ENCODE data around the gene SPSB1. TPM values are rescaled to one million over a fixed set of nuclear protein-coding genes. Genes with fewer than 3 reads are reported as not detected.
A peak's percentile ranks its signal among the peaks of the same experiment; 100 is the strongest.

SPSB1 gene
- total RNA-seq, 4 donors from 2014 or later, result 28.3 to 49.2 (median 42.1) TPM

GRCh38 chr1:9246215-9246614 lies 46.5 kb upstream of the SPSB1 start:
- no peaks in the 10 kb centered on the region for H3K9me3 ChIP-seq
- no peak for DNase-seq (ENCODE audit: low spot score in 2 of 2)
- H3K36me3 ChIP-seq, result peaks cover 22% of the 10 kb centered on the region
- no peak overlapping the region for H3K27ac ChIP-seq
- 87% methylated on average over 5 of the region's 5 CpGs for WGBS
- peaks cover 98% of the 10 kb centered on the region for H3K4me1 ChIP-seq
- H3K4me3 ChIP-seq, result no peak overlapping the region
- H3K27me3 ChIP-seq, result no peaks in the 10 kb centered on the region
- TF ChIP-seq, protein P1, sequence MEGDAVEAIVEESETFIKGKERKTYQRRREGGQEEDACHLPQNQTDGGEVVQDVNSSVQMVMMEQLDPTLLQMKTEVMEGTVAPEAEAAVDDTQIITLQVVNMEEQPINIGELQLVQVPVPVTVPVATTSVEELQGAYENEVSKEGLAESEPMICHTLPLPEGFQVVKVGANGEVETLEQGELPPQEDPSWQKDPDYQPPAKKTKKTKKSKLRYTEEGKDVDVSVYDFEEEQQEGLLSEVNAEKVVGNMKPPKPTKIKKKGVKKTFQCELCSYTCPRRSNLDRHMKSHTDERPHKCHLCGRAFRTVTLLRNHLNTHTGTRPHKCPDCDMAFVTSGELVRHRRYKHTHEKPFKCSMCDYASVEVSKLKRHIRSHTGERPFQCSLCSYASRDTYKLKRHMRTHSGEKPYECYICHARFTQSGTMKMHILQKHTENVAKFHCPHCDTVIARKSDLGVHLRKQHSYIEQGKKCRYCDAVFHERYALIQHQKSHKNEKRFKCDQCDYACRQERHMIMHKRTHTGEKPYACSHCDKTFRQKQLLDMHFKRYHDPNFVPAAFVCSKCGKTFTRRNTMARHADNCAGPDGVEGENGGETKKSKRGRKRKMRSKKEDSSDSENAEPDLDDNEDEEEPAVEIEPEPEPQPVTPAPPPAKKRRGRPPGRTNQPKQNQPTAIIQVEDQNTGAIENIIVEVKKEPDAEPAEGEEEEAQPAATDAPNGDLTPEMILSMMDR (IDR thresholded peaks at IDR 0.05), result no peak
- TF ChIP-seq POLR2A (IDR thresholded peaks at IDR 0.05) (no peak), POLR2AphosphoS5 (IDR thresholded peaks at IDR 0.05) (no peak), EP300 (IDR thresholded peaks at IDR 0.05) (no peak)

DNA sequence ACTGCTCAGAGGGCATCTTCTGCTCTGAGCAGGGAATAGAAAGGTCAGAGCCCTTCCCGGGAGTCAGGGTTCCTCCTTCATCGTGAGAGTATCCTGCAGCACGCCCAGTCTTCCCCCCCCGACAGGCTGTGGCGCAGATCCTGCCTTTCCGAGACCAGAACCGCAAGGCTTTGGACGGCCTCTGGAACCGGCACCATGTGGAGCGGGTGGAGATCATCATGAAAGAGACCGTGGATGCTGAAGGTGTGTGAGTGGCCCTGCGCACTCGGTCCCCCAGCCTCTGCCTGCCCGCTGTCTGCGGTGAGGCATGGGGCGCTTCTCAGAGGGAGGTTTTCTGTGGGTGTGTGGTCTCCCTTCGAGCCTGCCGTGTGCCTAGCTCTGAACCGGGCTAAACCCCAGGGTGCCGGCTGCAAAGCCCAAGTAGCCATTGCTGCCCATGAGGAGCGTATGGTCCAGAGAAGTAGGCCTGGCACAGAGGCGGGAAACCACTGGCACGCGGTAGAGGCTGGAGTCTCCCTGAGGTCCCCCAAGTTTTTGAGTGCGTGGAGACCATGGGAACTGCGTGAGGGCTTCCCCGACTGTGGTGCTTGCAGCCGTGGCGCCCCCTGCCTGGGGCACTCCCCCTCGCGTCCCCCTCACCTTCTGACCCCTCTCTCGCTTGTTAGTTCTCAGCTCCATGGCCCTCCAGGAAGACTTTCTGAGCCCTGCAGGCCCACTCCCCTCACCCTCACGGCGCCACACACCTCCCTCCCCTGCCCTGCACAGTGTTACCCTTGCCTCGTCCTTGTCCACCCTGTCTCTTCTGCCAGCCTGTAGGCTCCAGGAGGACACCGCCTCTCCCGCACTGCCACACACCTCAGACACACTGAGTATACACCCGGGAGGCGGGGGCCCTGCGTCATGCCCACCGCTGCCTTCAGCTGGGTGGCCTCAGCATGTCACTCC lies 45.6 kb upstream of the SPSB1 start:
- DNase-seq (ENCODE audit: low spot score in 2 of 2), result no peak
- Histone ChIP-seq H3K27ac (peak overlapping the region; percentile 73), H3K4me1 (peaks cover 94% of the 10 kb centered on the region), H3K36me3 (peaks cover 22% of the 10 kb centered on the region), H3K4me3 (peak overlapping the region; percentile 13), H3K9me3 (no peaks in the 10 kb centered on the region), H3K27me3 (no peaks in the 10 kb centered on the region)
- TF ChIP-seq, protein P1 (IDR thresholded peaks at IDR 0.05), result no peak
- TF ChIP-seq EP300 (IDR thresholded peaks at IDR 0.05) (no peak), POLR2A (IDR thresholded peaks at IDR 0.05) (no peak), POLR2AphosphoS5 (IDR thresholded peaks at IDR 0.05) (no peak)
- 74% methylated on average over 33 of the region's 41 CpGs for WGBS

DNA sequence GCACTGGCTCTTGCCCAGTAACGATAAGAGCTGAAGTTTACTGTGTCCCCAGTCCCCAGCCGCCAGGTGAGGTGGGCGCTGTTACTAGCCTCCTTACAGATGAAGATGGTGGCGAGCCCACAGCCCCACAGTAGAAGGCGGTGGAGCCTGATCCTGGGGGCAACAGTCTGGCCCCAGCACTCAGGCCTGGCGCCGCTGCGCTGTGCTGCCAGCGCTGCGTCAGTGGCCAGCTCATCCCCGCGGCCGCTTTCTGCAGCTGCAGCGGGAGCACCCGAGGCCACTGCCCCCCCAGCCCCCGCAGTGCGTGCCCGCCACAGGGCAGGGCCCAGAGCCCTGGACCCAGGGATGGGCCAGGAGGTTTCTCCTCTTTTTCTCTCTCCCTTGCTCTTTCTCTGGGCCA lies 44.8 kb upstream of the SPSB1 start:
- Histone ChIP-seq H3K9me3 (no peaks in the 10 kb centered on the region), H3K27ac (peak overlapping the region; percentile 73), H3K4me1 (peaks cover 87% of the 10 kb centered on the region), H3K4me3 (peak overlapping the region; percentile 13), H3K36me3 (peaks cover 25% of the 10 kb centered on the region), H3K27me3 (no peaks in the 10 kb centered on the region)
- DNase-seq (ENCODE audit: low spot score in 2 of 2), result no peak
- WGBS, result 75% methylated on average over 14 of the region's 18 CpGs
- TF ChIP-seq POLR2A (IDR thresholded peaks at IDR 0.05) (no peak), POLR2AphosphoS5 (IDR thresholded peaks at IDR 0.05) (no peak), EP300 (IDR thresholded peaks at IDR 0.05) (no peak)
- TF ChIP-seq, protein P1 (IDR thresholded peaks at IDR 0.05), result no peak

GRCh38 chr1:9248341-9249262 lies 44.1 kb upstream of the SPSB1 start:
- Histone ChIP-seq H3K9me3 (no peaks in the 10 kb centered on the region), H3K4me3 (peak overlapping the region; percentile 13), H3K27ac (peak overlapping the region; percentile 73), H3K36me3 (peaks cover 26% of the 10 kb centered on the region), H3K4me1 (peaks cover 85% of the 10 kb centered on the region), H3K27me3 (no peaks in the 10 kb centered on the region)
- no peak for TF ChIP-seq POLR2A (IDR thresholded peaks at IDR 0.05)
- TF ChIP-seq, protein P1 (IDR thresholded peaks at IDR 0.05), result no peak
- TF ChIP-seq POLR2AphosphoS5 (IDR thresholded peaks at IDR 0.05), result no peak
- no peak for TF ChIP-seq EP300 (IDR thresholded peaks at IDR 0.05)
- DNase-seq (ENCODE audit: low spot score in 2 of 2), result no peak
- 65% methylated on average over 13 of the region's 21 CpGs for WGBS

GRCh38 chr1:9249263-9249533 lies 43.5 kb upstream of the SPSB1 start:
- no peaks in the 10 kb centered on the region for H3K27me3 ChIP-seq
- H3K27ac ChIP-seq, result peak overlapping the region; percentile 73
- no peaks in the 10 kb centered on the region for H3K9me3 ChIP-seq
- peak overlapping the region; percentile 5 for H3K4me3 ChIP-seq
- TF ChIP-seq EP300 (IDR thresholded peaks at IDR 0.05), result no peak
- TF ChIP-seq POLR2A (IDR thresholded peaks at IDR 0.05), result no peak
- TF ChIP-seq POLR2AphosphoS5 (IDR thresholded peaks at IDR 0.05), result no peak
- TF ChIP-seq, protein P1 (IDR thresholded peaks at IDR 0.05), result no peak
- peaks cover 82% of the 10 kb centered on the region for H3K4me1 ChIP-seq
- H3K36me3 ChIP-seq, result peaks cover 26% of the 10 kb centered on the region
- DNase-seq (ENCODE audit: low spot score in 2 of 2), result no peak
- 53% methylated on average over 3 of the region's 3 CpGs for WGBS
